NCI-H1048 (cell line): ENCODE results near the gene MEGF9.
A peak's percentile ranks its signal among the peaks of the same experiment; 100 is the strongest.
"Not testable (repeated sequence)": the region's sequence is repeated elsewhere in the genome, so short reads cannot be mapped to it uniquely, and the experiment has no call there.

Source experiments
- DNase-seq: peaks from one replicate; lab custom pipeline; 2025; lab: John Stamatoyannopoulos, UW

The MEGF9 gene

DNA sequence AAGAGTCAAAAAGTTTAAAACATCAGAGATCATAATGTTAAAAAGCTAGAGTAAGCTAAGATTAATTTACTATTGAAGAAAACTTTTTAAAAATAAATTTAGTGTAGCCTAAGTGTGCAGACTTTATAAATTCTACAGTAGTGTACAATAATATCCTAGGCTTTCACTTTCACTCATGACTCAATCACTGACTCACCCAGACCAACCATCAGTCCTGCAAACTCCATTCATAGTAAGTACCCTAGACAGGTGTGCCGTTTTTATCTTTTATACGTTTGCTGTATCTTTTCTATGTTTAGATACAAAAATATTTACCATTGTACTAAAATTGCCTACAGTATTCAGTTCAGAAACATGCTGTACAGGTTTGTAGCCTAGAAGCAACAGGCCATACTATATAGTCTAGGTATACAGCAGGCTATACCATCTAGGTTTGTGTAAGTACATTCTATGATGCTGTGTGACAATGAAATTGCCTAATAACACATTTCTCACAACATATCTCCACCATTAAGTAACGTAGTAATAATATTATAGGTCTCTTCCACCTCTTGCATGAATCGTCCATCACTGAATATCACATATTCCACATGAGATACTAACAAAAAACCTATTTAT lies 59.2 kb downstream of the MEGF9 start:
- no peak for DNase-seq

DNA sequence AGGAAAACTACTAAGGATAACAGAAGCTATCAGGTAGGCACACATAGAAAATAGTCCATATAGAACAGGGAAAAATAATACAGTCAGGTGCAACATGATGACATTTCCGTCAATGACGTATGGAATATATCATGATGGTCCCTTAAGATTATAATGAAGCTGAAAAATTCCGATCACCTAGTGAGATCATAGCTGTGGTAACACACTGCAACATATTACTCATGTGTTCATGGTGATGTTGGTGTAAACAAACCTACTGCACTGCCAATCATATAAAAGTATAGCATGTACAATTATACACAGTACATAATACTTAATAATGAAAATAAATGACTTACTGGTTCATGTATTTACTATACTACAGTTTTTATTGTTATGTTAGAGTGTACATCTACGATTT lies 60.0 kb downstream of the MEGF9 start:
- DNase-seq: no peak

DNA sequence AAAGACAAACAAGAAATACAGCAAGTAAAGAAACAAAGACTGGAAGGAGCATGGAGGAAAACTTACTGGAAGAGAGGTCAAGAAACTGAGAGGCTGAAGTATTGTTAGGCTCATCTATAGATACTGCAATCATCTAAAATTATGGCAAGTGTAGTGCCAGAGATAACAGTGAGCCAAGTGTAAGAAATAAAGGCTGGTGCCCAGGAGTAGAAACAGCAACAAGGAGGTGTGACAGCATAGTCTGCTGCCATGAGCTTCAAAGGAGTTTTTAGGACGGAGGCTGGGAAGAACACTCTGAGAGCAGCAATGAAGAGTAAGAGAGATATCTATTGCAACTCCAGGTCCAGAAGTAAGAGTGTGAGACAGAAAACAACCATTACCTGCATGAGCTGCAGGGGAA lies 60.5 kb downstream of the MEGF9 start:
- no peak for DNase-seq

DNA sequence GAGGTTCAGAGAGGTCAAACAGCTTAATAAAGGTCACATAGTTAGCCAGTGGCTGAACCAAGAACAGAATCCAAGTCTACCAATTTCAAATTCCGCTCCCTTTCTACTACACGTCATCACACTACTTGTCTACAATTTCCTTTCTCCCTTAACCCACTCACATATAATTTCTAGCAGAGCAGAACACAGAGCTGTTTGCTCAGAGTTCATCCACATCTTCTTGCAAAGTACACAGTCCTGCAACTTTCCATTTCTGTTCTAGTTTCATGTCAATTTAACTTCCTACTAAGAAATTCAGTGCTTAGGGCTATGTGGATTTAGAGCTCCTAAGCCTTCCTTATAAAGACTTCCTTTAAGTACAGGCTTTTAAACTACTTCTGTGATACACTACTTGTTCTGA lies 61.3 kb downstream of the MEGF9 start:
- DNase-seq: no peak

DNA sequence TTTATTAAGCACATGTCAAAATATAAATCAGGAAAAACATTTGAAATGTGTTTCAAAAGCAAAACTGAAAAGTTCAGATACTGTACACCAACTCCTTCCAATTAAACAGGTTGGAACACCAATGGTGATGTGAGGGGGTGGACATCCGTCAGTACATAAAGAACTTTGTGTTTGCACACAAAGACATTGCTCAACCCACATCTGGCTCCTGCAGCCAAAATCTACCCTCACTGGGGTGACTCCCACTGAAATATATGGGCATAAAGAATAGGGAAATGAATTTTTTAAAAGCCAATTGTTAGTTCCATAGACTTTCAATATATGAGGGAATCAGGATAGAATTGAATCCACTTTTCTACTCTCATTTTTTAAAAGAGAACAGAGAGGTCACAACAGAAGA lies 63.9 kb downstream of the MEGF9 start:
- DNase-seq: no peak

GRCh38 chr9:120648581-120649197 lies 65.6 kb downstream of the MEGF9 start:
- peak; percentile 44 for DNase-seq

GRCh38 chr9:120646948-120647347 lies 67.3 kb downstream of the MEGF9 start:
- DNase-seq: no peak

- DNase-seq: no peak
These were observed 68.5 kb downstream of the MEGF9 start for GRCh38 chr9:120645760-120646159.

- no peak for DNase-seq
These were observed 71.2 kb downstream of the MEGF9 start for GRCh38 chr9:120643061-120643460.

GRCh38 chr9:120642129-120642770 lies 72.0 kb downstream of the MEGF9 start:
- DNase-seq: no peak

DNA sequence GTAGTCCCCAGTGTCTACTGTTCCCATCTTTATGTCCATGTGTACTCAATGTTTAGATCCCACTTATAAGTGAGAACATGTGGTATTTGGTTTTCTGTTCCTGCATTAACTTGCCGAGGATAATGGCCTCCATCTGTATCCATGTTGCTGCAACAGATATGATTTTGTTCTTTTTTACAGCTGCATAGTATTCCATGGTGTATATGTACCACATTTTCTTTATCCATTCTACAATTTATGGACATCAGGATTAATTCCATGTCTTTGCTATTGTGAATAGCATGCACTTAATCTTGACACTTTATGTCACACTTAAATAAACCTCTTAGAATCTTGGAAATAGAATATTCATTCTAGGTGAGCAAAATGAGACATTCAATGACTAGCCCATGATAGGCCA lies 73.4 kb downstream of the MEGF9 start:
- DNase-seq: not testable (repeated sequence)

- DNase-seq: no peak
These were observed 73.9 kb downstream of the MEGF9 start for GRCh38 chr9:120640380-120640779.

DNA sequence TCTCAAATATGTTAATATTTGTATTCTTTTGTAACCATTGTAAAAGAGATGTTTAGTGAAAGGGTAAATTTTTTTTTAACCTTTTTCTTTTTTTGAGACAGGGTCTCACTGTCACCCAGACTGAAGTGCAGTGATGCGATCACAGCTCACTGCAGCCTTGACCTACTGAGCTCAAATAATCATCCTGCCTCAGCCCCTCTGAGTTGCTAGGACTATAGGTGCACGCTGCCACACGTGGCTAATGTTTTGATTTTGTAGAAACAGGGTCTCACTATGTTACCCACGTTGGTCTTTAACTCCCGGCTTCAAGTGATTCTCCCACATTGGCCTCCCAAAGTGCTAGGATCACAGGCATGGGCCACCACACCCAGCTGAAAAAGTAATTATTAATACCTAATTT lies 76.4 kb downstream of the MEGF9 start:
- DNase-seq: no peak

- DNase-seq: no peak
These were observed 77.9 kb downstream of the MEGF9 start for GRCh38 chr9:120636194-120636957.

- DNase-seq: no peak
These were observed 79.3 kb downstream of the MEGF9 start for GRCh38 chr9:120635011-120635410.

- DNase-seq: no peak
These were observed 83.9 kb downstream of the MEGF9 start for GRCh38 chr9:120630333-120630732.

- DNase-seq: not testable (repeated sequence)
These were observed 85.3 kb downstream of the MEGF9 start for GRCh38 chr9:120628925-120629497.

GRCh38 chr9:120628207-120628924 lies 85.9 kb downstream of the MEGF9 start:
- DNase-seq: no peak

- no peak for DNase-seq
These were observed 87.2 kb downstream of the MEGF9 start for GRCh38 chr9:120627073-120627472.

DNA sequence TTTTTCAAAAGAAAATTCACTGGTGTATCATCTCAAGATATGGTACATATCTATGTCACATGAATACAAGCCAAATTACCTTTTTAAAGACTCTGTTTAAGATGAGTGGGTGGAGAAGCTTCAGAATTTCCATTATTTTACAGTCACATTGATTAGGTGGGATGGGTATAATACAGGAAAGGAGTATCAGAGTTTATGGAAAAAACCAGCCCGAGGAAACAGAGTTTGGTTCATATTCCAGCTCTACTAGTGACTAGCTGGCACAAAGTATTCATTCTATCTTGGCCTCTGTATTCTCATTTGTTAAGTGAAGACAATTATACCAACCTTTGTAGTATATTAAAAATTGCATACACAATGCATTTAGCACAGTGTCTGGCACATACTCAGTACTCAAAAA lies 87.8 kb downstream of the MEGF9 start:
- DNase-seq: no peak

DNA sequence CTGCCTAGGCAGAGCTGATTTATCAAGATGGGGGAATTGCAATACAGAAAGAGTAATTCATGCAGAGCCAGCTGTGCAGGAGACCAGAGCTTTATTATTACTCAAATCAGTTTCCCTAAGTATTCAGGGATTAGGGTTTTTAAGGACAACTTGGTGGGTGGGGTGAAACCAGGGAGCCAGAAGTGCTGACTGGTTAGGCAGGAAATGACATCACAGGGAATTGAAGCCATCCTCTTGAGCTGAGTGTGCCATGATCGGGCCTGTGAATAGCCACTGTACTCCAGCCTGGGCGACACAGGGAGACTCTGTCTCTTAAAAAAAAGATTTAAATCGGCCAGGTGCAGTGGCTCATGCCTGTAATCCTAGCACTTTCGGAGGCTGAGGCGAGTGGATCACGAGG lies 89.0 kb downstream of the MEGF9 start:
- no peak for DNase-seq

DNA sequence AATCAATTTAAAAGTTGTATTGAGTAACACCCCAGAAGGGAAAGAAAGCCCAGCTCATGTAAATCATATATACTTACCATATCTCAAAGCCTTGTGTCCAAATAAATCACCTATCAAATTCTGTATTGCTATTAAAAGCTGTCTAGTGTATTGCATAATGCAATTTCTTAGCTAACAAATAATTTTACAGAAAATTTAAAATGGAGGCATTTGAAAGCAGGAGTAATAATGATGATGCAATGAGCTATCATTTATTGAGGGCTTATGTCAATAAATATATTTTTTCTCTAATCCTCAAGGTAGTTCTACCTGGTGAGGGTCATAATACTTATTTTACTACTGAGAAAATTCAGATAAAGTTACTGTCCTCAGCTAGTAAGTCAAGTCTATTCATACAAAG lies 91.5 kb downstream of the MEGF9 start:
- DNase-seq: no peak
